Left forelimb (tissue), 1 donor: Measurements from ENCODE around the gene TBL3.
"Not testable (repeated sequence)": the region's sequence is repeated elsewhere in the genome, so short reads cannot be mapped to it uniquely, and the experiment has no call there.

Source experiments
- DNase-seq: peaks from one replicate; pipeline ENCODE4 v3.0.0-alpha.2; 2018; ENCODE audit warnings: low spot score

The TBL3 gene

DNA sequence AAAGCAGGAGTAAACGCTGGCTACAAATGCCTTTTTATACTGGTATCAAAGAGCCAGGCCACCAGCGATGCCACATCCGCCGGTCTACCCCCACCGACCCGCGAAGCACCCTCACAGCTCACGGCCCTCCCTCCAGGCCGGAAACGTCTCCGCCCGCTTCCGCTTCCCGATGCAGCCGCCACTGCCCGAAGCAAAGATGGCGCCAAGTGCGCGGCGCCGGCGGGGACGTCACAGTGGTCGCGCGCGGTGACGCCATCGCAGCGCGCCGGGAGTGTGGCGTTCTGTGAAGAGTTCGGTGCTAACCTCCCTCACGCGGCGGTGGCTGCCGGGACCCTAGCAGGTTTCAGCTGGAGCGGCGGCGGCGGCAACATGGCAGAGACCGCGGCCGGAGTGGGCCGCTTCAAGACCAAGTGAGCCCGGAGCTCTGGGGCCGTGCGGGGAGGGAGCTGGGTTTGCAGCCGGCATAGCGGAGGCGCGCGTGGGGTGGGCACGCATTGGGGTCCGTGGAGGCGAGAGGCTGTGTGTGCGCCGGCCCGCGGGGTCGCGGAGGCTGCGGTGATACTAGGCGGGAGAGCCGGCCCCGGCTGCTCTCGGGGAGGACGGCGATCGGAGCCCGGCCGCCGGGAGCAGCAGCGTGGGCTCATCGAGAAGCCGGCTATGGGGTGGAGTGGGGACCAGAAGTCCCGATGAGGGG lies at the start of gene TBL3:
TBL3 (plus strand) TSS at position 258 of the 694 bp plus-strand sequence; CDS start at position 370, 112 bp downstream.
- peak; percentile 98 for DNase-seq

GRCh38 chr16:1922357-1922756 lies 49.5 kb upstream of the TBL3 start:
- no peak for DNase-seq

DNA sequence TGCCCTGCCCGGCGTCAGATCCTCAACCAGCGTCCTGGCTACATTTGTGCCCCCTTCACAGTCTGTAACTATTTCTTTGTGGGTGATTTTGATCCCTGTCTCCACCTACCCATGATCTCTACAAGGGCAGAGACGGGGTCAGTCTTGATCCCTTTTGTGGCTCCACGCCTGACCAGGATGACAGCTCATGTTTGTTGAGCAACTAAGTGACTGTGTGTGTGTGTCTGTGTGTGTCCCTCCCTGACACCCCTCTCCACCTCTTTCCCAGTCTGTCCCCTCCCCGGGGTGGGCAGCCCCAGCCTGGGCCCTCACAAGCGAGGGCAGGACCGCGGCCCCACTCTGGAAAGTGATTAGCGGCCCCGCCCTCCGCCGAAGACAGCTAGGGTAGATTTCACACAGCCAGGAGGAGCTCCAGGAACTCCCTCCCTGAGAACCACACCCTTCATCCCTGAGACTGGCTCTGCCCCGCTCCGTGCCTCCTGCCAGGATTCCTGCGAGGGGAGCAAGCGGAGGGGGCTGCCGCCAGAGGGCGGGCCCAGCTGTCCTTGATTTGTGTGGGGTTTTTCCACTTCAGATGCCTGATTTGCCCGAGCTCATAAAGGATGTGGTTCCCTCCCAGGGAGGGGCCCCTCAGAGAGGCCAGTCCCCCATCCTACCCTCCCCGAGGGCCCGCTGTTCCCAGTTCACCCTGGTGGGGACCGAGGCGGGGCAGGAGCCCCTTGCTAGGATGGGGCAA lies 48.4 kb upstream of the TBL3 start:
- DNase-seq = no peak

DNA sequence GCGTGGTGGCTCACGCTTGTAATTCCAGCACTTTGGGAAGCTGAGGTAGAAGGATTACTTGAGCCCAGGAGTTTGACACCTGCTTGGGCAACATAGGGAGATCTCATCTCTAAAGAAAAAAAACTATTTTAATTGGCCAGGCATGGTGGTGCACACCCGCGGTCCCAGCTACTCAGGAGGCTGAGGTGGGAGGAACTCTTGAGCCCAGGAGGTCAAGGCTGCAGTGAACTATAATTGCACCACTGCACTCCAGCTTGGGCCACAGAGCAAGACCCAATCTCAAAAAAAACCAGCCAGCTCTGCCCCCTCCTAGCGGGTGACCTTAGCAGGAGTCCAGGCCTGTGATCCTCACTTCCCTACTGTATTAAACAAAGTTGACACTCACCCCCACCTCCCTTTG lies 47.8 kb upstream of the TBL3 start:
- DNase-seq = no peak

DNA sequence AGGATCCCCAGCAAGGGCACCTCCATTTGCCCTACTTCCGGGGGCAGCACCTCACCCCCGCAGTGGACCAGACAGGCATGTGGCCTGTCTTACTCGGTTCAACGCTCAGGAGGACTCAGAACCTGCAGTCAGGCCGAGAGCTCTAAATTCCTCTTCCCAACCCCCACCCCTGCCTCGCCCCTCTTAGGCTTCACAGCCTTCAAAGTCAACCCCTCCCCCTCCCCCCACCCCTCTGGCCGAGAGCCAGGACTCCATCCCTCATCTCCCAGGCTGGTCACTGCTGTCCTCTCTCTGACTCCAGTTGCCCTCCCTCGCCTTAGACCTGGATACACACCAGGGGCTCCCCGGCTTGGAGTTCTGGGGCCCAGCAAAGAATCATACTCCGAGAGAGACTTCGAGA lies 45.6 kb upstream of the TBL3 start:
- no peak for DNase-seq

GRCh38 chr16:1929105-1929504 lies 42.7 kb upstream of the TBL3 start:
- no peak for DNase-seq

GRCh38 chr16:1929578-1930337 lies 42.1 kb upstream of the TBL3 start:
- peak; percentile 95 for DNase-seq

DNA sequence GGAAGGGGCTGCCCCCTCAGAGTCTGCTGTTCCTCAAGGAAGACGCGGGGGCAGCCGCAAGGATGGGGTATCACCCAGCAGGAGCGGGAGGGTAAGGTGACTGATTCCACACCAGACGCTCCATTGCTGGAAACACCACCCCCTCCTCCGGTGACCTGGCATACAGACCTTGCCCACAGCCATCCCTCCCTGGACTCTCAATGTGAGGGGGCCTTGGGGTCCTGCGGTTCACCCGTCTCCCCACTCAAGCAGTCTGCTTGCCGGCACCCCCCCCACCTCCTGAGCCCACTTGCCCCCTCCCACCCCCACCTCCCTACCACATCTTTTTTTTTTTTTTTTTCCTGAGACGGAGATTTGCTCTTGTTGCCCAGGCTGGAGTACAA lies 41.5 kb upstream of the TBL3 start:
- DNase-seq = no peak

DNA sequence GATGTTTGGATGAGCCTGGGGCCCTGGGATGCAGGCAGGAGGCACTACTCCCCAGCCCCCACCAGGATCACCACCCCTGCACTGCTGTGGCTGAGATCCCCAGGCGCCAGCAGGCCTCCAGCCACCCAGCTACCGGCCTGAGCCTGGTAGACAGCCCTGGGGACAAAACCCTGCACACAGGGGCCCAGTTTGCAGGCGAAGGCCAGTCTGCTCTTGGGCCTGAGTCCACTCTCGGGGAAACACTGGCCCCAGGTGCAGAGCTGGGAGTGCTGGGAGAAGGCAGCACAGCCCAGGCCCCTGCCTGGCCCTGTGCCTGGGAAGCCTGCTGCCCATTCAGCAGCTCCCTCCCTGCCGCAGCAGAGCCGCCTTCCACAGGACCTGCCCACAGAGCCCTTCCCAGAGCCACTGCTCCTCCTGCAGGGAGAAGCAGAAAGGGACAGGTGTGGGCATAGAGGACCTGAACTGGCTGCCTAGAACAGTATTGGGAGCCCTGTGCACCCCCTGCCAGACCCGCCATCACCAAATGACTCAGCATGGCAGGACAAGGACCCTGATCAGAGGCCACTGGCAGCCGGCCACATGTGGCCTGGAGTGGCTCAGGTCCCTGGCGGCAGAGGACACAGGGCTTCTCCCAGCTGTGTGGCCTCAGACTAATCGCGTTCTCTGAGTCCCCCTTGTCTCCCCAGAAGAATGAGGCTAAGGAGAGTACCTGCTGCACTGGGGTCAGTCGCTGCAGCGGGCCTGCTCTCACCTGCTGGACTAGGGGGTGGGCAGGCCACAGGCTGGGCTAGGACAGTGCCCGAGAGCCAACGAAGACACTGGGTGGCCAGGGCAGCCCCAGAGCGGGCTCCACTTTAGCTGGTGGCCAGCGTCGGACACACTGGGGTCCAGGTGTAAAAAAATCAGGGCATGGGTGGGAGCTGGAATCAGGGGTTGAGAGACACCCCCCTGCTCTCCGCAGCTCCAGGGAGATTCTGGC lies 39.5 kb upstream of the TBL3 start:
- no peak for DNase-seq

- no peak for DNase-seq
These were observed 38.7 kb upstream of the TBL3 start for GRCh38 chr16:1933097-1933661.

- DNase-seq = no peak
These were observed 34.8 kb upstream of the TBL3 start for GRCh38 chr16:1936945-1937479.

GRCh38 chr16:1938316-1938715 lies 33.5 kb upstream of the TBL3 start:
- no peak for DNase-seq

DNA sequence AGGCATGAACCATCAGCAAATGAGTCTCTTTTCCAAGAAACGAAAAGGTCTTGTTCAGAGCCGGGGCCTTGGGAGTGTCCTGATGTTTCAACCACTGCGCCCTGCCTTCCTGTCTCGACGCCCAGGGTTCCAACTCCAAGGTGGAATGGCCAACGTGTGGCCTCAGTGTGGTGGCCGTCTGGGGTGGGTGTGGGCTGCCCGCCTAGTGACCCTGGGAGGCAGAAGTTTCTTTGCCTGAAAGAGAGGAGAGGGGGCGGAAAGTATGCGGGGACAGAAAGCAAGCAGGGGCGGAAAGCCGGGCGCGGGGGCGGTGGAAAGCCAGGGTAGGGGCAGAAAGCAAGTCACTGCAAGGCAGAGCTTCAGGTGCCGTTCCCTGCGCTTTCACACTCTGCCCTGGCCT lies 32.9 kb upstream of the TBL3 start:
- no peak for DNase-seq

DNA sequence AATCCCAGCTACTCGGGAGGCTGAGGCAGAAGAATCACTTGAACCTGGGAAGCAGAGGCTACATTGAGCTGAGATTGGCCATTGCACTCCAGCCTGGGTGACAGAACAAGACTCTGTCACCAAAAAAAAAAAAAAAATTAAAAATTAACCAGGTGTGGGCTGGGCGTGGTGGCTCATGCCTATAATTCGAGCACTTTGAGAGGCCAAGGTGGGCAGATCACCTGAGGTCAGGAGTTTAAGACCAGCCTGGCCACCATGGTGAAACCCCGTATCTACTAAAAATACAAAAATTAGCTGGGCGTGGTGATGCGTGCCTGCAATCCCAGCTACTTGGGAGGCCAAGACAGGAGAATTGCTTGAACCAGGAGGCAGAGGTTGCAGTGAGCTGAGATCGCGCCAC lies 32.0 kb upstream of the TBL3 start:
- DNase-seq = not testable (repeated sequence)

- DNase-seq = no peak
These were observed 31.3 kb upstream of the TBL3 start for GRCh38 chr16:1940273-1941161.

DNA sequence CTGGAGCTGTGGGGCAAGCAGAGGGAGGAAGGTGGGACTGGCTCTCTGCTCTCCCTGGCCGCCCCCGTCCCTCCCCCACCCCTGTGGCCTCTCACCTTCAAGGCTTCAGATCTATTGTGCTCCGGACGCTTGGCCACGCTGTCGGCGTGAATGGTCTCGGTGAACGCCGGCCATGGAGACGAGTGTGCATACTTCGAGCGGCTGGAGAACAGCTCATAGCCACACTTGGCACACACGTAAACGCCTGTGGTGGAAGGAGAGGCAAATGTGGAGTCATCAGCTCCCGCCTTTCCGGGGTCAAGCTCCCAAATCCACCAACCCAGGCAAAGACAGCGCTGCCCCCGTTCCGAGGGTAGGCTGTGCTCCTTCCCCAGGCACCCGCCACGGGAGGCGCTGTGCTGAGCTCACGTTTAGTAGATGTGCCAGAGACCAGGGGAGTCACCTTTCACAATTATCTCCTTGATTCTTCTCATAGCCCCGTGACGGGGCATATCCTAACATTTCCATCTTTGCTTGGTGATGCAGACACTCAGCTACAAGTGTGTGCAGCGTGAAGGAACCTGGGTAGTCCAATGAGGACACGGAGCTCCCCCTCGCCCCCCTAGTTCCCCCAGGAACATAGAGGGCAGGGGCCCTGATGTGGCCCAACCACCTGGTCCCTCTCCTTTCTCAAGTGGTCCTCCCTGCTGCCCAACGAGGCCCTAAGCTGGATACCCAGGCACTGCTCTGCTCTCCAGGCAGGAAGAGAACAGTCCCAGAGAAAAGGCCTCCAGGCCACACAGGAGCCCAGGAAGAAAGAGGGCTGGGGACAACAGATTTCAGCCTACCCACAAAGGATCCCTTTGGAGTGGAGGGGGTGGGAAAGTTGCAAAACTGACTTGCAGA lies 30.4 kb upstream of the TBL3 start:
- DNase-seq = no peak

DNA sequence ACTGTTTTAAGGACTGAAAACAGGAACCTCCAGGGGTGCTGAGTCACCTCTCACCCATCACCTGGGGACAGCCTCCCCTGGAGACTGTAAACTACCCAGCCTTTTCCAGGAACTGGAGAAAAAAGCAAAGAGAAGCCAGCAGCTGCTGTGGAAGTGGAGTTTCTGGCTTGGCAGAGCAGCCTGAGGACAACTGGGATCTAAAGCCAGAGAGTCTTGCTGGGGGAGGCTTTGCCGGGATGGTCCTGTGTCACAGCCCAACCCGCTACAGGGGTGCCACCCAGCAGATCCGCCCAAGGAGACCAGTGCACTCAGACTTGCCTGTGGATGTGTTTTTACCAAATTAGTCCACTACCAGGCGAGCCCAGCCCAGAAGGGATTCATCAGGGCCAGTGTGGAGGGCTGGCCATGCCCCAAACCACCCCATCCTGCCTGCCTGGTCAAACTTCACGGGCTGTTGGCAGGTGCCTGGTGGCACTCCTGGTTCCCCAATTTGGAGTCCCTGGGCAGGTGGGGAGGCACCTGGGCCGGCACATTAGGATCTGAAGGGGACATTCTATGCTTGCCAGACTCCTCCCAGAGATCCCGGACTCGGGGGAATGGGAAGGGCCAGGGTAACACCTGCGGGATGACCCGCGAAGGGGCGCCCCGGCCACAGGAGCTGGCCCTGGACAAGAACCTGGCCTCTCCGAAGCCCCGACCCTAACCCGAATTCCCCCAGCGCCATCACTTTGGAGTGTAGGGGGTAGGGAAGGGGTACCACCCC lies 29.6 kb upstream of the TBL3 start:
- DNase-seq = no peak
